IMR-90 (cell line): Measurements from ENCODE around the gene TMEM43. TPM values are rescaled to one million over a fixed set of nuclear protein-coding genes. Genes with fewer than 3 reads are reported as not detected.

Experiments used
- ATAC-seq: fragments of 200-7000 bp; cut with Tn5 transposase; 2 replicates; pipeline ENCODE4 v1.9.1; 2020; ENCODE audit warnings: low read depth, mild to moderate bottlenecking, moderate library complexity
- BruUV-seq: library from RNA; stranded (reverse); fragments of 400-500 nt; replicated peaks from 2 replicates; lab custom pipeline; 2021; lab: Mats Ljungman, UMichigan
- CTCF ChIA-PET: fragments of 300-600 bp; formaldehyde crosslinking; extraction: SDS; loops from one replicate; lab custom pipeline; 2021; ENCODE audit warnings: antibody characterized with exemption; lab: Yijun Ruan, JAX
- POLR2A ChIA-PET: fragments of 300-600 bp; sonication (Branson Sonifier 250); formaldehyde crosslinking; loops from one replicate; lab custom pipeline; 2022; ENCODE audit warnings: antibody characterized with exemption; ENCODE audit not compliant: unreplicated experiment; lab: Charles Lee
- DNase-seq: peaks from one replicate; pipeline ENCODE4 v3.0.0; 2013
- H2AFZ ChIP-seq: replicated peaks from 2 replicates; pipeline ENCODE3; 2013; ENCODE audit warnings: low read length, mild to moderate bottlenecking; ENCODE audit not compliant: poor library complexity
- H2AK5ac ChIP-seq: 2 replicates; pipeline ENCODE4 v1.6.1; 2013; ENCODE audit warnings: low read depth, low read length, inconsistent platforms
- H2AK9ac ChIP-seq: replicated peaks from 2 replicates; pipeline ENCODE3; 2013; ENCODE audit warnings: mild to moderate bottlenecking, low read depth, low read length, moderate library complexity; ENCODE audit not compliant: poor library complexity
- H2BK120ac ChIP-seq: 2 replicates; pipeline ENCODE4 v1.6.1; 2013; ENCODE audit warnings: low read depth, low read length, inconsistent platforms
- H2BK15ac ChIP-seq: 3 replicates; pipeline ENCODE4 v1.6.1; 2013; ENCODE audit warnings: low read depth, low read length, inconsistent platforms
- H2BK20ac ChIP-seq: 2 replicates; pipeline ENCODE4 v1.6.1; 2013; ENCODE audit warnings: low read depth, mild to moderate bottlenecking, inconsistent platforms, low read length, moderate library complexity
- H2BK5ac ChIP-seq: 2 replicates; pipeline ENCODE4 v1.6.1; 2013; ENCODE audit warnings: mild to moderate bottlenecking, low read depth, low read length, inconsistent platforms; ENCODE audit not compliant: poor library complexity, severe bottlenecking
- H3K14ac ChIP-seq: replicated peaks from 2 replicates; pipeline ENCODE4 v1.6.1; 2013; ENCODE audit warnings: low read depth, low read length, inconsistent platforms
- H3K18ac ChIP-seq: 2 replicates; pipeline ENCODE4 v1.6.1; 2013; ENCODE audit warnings: low read depth, low read length, control low read depth
- H3K23ac ChIP-seq: 2 replicates; pipeline ENCODE4 v1.6.1; 2013; ENCODE audit warnings: low read depth, low read length, inconsistent platforms
- H3K27ac ChIP-seq: 2 replicates; pipeline ENCODE4 v1.5.1; 2013; ENCODE audit warnings: mild to moderate bottlenecking, control low read depth, low read length; ENCODE audit not compliant: insufficient read depth
- H3K27me3 ChIP-seq: 2 replicates; pipeline ENCODE4 v1.6.1; 2013; ENCODE audit warnings: low read length; ENCODE audit not compliant: control insufficient read depth, insufficient read depth
- H3K36me3 ChIP-seq: 2 replicates; pipeline ENCODE4 v1.6.1; 2013; ENCODE audit warnings: low read length, mixed read lengths; ENCODE audit not compliant: control insufficient read depth, insufficient read depth
- H3K4ac ChIP-seq: 2 replicates; pipeline ENCODE4 v1.6.1; 2013; ENCODE audit warnings: low read depth, low read length, inconsistent platforms
- H3K4me1 ChIP-seq: 2 replicates; pipeline ENCODE4 v1.6.1; 2013; ENCODE audit warnings: low read length, mixed read lengths; ENCODE audit not compliant: control insufficient read depth, insufficient read depth
- H3K4me2 ChIP-seq: 2 replicates; pipeline ENCODE4 v1.6.1; 2013; ENCODE audit warnings: low read depth, mild to moderate bottlenecking, control low read depth, low read length, moderate library complexity
- H3K4me3 ChIP-seq: 2 replicates; pipeline ENCODE4 v1.5.1; 2013; ENCODE audit warnings: low read depth, mild to moderate bottlenecking, control low read depth, low read length, moderate library complexity; ENCODE audit not compliant: insufficient read depth
- H3K56ac ChIP-seq: 2 replicates; pipeline ENCODE4 v1.6.1; 2013; ENCODE audit warnings: low read length, inconsistent platforms; ENCODE audit not compliant: insufficient read depth; ENCODE audit errors: extremely low read depth
- H3K79me1 ChIP-seq, 2 experiments: 2 replicates each; pipeline ENCODE4 v1.6.1; 2013; ENCODE audit warnings: low read length in 2 of 2, inconsistent platforms in 1 of 2, low read depth in 1 of 2
- H3K9ac ChIP-seq: 2 replicates; pipeline ENCODE4 v1.6.1; 2013; ENCODE audit warnings: low read depth, low read length, control low read depth
- H3K9me1 ChIP-seq: 2 replicates; pipeline ENCODE4 v1.6.1; 2013; ENCODE audit warnings: low read length, inconsistent platforms; ENCODE audit not compliant: insufficient read depth
- H3K9me3 ChIP-seq: 2 replicates; pipeline ENCODE4 v1.6.1; 2013; ENCODE audit warnings: low read length; ENCODE audit not compliant: control insufficient read depth, insufficient read depth
- H4K20me1 ChIP-seq: 2 replicates; pipeline ENCODE4 v1.6.1; 2013; ENCODE audit warnings: low read length, inconsistent platforms; ENCODE audit not compliant: insufficient read depth
- H4K5ac ChIP-seq: 2 replicates; pipeline ENCODE4 v1.6.1; 2013; ENCODE audit warnings: mild to moderate bottlenecking, low read depth, low read length, control low read depth
- H4K8ac ChIP-seq, 2 experiments: 2 replicates each; pipeline ENCODE4 v1.6.1; 2013; ENCODE audit warnings: low read depth in 2 of 2, low read length in 2 of 2, control low read depth in 1 of 2, inconsistent platforms in 1 of 2
- H4K91ac ChIP-seq: 2 replicates; pipeline ENCODE4 v1.6.1; 2013; ENCODE audit warnings: low read depth, low read length, inconsistent platforms; ENCODE audit not compliant: insufficient read depth
- BHLHE40 ChIP-seq: fragments of 150-350 bp; IDR thresholded peaks from 2 replicates; pipeline ENCODE4 v1.6.1; 2016; ENCODE audit warnings: mild to moderate bottlenecking, low read depth, low read length
- CHD1 ChIP-seq: IDR thresholded peaks from 2 replicates; pipeline ENCODE4 v1.6.1; 2012; ENCODE audit warnings: low read depth, low read length, improper control_type of control experiment
- MAZ ChIP-seq: IDR thresholded peaks from 2 replicates; pipeline ENCODE4 v1.6.1; 2012; ENCODE audit warnings: low read depth, mild to moderate bottlenecking, low read length, improper control_type of control experiment, moderate library complexity, borderline replicate concordance
- NFE2L2 ChIP-seq: fragments of 150-350 bp; IDR thresholded peaks from 2 replicates; pipeline ENCODE4 v1.6.1; 2016; ENCODE audit warnings: low read depth, mild to moderate bottlenecking, low read length
- RAD21 ChIP-seq: IDR thresholded peaks from 2 replicates; pipeline ENCODE4 v1.6.1; 2012; ENCODE audit warnings: low read length, improper control_type of control experiment
- RCOR1 ChIP-seq: IDR thresholded peaks from 2 replicates; pipeline ENCODE4 v1.6.1; 2012; ENCODE audit warnings: mild to moderate bottlenecking, low read length, improper control_type of control experiment; ENCODE audit not compliant: insufficient replicate concordance
- RFX5 ChIP-seq: IDR thresholded peaks from 2 replicates; pipeline ENCODE4 v1.8.0; 2012; ENCODE audit warnings: low read depth, mild to moderate bottlenecking, low read length, moderate library complexity
- SMC3 ChIP-seq: fragments of 150-350 bp; IDR thresholded peaks from 2 replicates; pipeline ENCODE4 v1.6.1; 2016; ENCODE audit warnings: low read depth, mild to moderate bottlenecking, antibody characterized with exemption, low read length, moderate library complexity
- USF2 ChIP-seq: fragments of 150-350 bp; IDR thresholded peaks from 2 replicates; pipeline ENCODE4 v1.6.1; 2017; ENCODE audit warnings: mild to moderate bottlenecking, antibody characterized with exemption, low read length, low read depth
- WGBS, 2 experiments: methylation state at CpG; one replicate each; pipeline versions ENCODE4 v1.1.5 to v1.1.7; 2013; ENCODE audit warnings: missing lambda C conversion rate in 2 of 2; ENCODE audit not compliant: insufficient read length in 1 of 2; ENCODE audit errors: extremely low coverage in 2 of 2; 5-methylcytosine and 5-hydroxymethylcytosine counted together
- dilution Hi-C: fragments of 300-500 bp; cut with HindIII; formaldehyde crosslinking; loops from one replicate; pipeline ENCODE4 v1.14.3; 2018; ENCODE audit warnings: low sequenced_read_pairs; ENCODE audit not compliant: unreplicated experiment
- in situ Hi-C: fragments of 300-500 bp; cut with MboI; formaldehyde crosslinking; loops from 3 replicates; pipeline ENCODE4 v1.14.3; 2019; ENCODE audit warnings: low sequenced_read_pairs, inconsistent platforms, mixed read lengths
- intact Hi-C: fragments of 100-400 bp; cut with micrococcal nuclease; formaldehyde crosslinking; loops from 2 replicates; pipeline ENCODE4 v1.10.0; 2022
- polyA plus RNA-seq, 3 experiments: library from polyadenylated mRNA; depleted of rRNA; stranded (reverse); fragments of >200 nt; gene quantifications; 2 replicates each; pipeline ENCODE4 v1.2.3, GENCODE V29; 2012; ENCODE audit warnings: low replicate concordance in 1 of 3
- total RNA-seq: library from RNA; depleted of rRNA; stranded (reverse); fragments of >200 nt; gene quantifications from 2 replicates; pipeline ENCODE4 v1.2.3, GENCODE V29; 2012

TMEM43 gene
- total and polyA plus RNA-seq, 2 of the 4 experiments (the other 2 are of a cell fraction): 109 to 114 TPM

DNA sequence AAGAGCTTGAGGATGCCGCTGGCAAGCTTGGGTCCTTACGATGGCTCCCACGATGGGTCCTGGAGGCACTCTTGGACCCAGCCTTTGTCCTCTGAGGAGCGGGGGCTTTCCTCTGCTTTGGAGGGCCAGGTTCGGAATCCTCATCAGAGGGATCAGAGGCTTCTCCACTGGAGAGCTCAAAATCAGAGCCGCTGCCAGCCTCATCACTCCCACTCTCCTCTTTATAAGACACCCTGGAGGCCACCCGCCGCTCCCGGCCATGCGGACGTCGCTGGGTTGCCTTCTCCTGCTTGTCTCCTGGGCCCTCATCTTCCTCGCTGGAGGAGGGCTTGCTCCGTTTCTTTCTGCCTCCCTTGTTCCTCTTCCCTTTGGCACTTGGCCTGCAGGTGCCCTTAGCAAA, 33.5 kb downstream of the TMEM43 start:
- no peak for ATAC-seq
- ChIA-PET CTCF (no interaction called here), POLR2A (no interaction called here)
- Histone ChIP-seq H4K91ac (no peak overlapping the region), H3K79me1 (peaks cover 22 to 36% of the 10 kb centered on the region in 2 experiments), H2AFZ (no peak overlapping the region), H2AK5ac (no peak overlapping the region), H4K5ac (no peak overlapping the region), H2AK9ac (no peak overlapping the region), H2BK120ac (no peak overlapping the region), H2BK15ac (no peak overlapping the region), H3K56ac (no peak overlapping the region), H3K23ac (no peak overlapping the region), H3K9me3 (peaks cover 4% of the 10 kb centered on the region; the same call in 1 of the 2 replicates), H3K36me3 (peaks cover 59% of the 10 kb centered on the region), H3K18ac (no peak overlapping the region), H4K20me1 (no peaks in the 10 kb centered on the region), H4K8ac (no peak overlapping the region), H3K9me1 (peaks cover 2% of the 10 kb centered on the region; the same call in 1 of the 2 replicates), H3K4me3 (no peak overlapping the region), H3K4me1 (no peaks in the 10 kb centered on the region), H3K27me3 (no peaks in the 10 kb centered on the region), H3K14ac (no peak overlapping the region), H3K4ac (no peak overlapping the region), H3K9ac (no peak overlapping the region), H3K4me2 (no peak overlapping the region), H3K27ac (no peak overlapping the region), H2BK20ac (no peak overlapping the region), H2BK5ac (no peak overlapping the region)
- in situ Hi-C loops (no loop called here), intact Hi-C loops (no loop called here), dilution Hi-C loops (no loop called here)
- 95% methylated on average over 3 of the region's 14 CpGs; no CpG with 5 or more reads in 1 of the 2 experiments for WGBS, 2 experiments
- TF ChIP-seq BHLHE40 (no peak), USF2 (no peak), RAD21 (no peak), NFE2L2 (no peak), MAZ (no peak), RFX5 (no peak), CHD1 (no peak), RCOR1 (no peak), SMC3 (no peak)
- no TSS peak for BruUV-seq
- DNase-seq: no peak
